ENCODE measurements around the gene TBC1D1. TPM values are rescaled to one million over a fixed set of nuclear protein-coding genes. Genes with fewer than 3 reads are reported as not detected.

Gene TBC1D1
- total RNA-seq, 1 experiment from 2014 or later, result 56.0 TPM

DNA sequence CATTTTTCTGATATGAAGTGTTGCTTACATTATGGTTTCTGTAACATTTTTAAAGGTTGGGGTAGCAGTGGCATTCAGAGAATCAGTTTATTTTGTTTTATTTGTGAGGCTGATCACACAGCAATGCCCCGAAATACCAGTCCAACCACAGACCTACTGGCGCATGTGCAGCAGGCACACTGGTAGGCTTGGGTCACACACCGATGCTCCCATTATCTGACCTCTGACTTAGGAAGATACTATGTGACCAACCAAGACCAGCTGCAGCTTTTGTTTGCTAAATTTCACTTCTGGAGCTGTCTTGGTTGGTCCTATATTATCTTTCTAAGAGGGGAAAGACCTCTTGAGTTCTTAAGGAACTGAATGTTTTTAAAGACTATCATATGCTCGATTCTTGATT lies 45.7 kb upstream of the TBC1D1 start:
- no peaks in the 10 kb centered on the region for H3K4me1 ChIP-seq (ENCODE audit: control insufficient read depth, insufficient read depth, low read length)
- H3K27me3 ChIP-seq (ENCODE audit: control insufficient read depth, insufficient read depth, low read length), result no peaks in the 10 kb centered on the region
- intact Hi-C loops (cut with micrococcal nuclease; ENCODE audit: unreplicated experiment) (no loop called here), in situ Hi-C loops (cut with HindIII; ENCODE audit: low pct_unique_long_range_greater_than_20kb, low sequenced_read_pairs) (no loop called here)
- CTCF ChIA-PET, result no interaction called here
- H3K9me3 ChIP-seq (ENCODE audit: control insufficient read depth, insufficient read depth, low read depth, low read length), result no peaks in the 10 kb centered on the region
- TF ChIP-seq SIN3A (IDR thresholded peaks at IDR 0.05; ENCODE audit: borderline replicate concordance, insufficient read depth, low read depth, low read length), result no peak
- H3K36me3 ChIP-seq (ENCODE audit: control insufficient read depth, insufficient read depth, low read length), result no peaks in the 10 kb centered on the region
- no peak for DNase-seq (ENCODE audit: low read depth, low spot score)
- BruUV-seq (replicated peaks), result no TSS peak
- no peak overlapping the region for H3K4me3 ChIP-seq (ENCODE audit: low read depth in 2 of 2, low read length in 2 of 2)
- H3K27ac ChIP-seq (ENCODE audit: low read length), result no peak overlapping the region
- no peak for ATAC-seq
- POLR2A ChIA-PET, result no interaction called here

GRCh38 chr4:37847311-37847884 lies 43.5 kb upstream of the TBC1D1 start:
- intact Hi-C loops (cut with micrococcal nuclease; ENCODE audit: unreplicated experiment), result no loop called here
- in situ Hi-C loops (cut with HindIII; ENCODE audit: low pct_unique_long_range_greater_than_20kb, low sequenced_read_pairs), result no loop called here
- no peaks in the 10 kb centered on the region for H3K27me3 ChIP-seq (ENCODE audit: control insufficient read depth, insufficient read depth, low read length)
- ChIA-PET CTCF (no interaction called here), POLR2A (no interaction called here)
- H3K36me3 ChIP-seq (ENCODE audit: control insufficient read depth, insufficient read depth, low read length), result no peaks in the 10 kb centered on the region
- no TSS peak for BruUV-seq (replicated peaks)
- DNase-seq (ENCODE audit: low read depth, low spot score), result no peak
- H3K9me3 ChIP-seq (ENCODE audit: control insufficient read depth, insufficient read depth, low read depth, low read length), result no peaks in the 10 kb centered on the region
- TF ChIP-seq POLR2AphosphoS5 (IDR thresholded peaks at IDR 0.05; ENCODE audit: low read depth, low read length), result no peak
- TF ChIP-seq TCF7L2 (IDR thresholded peaks at IDR 0.05; ENCODE audit: low read depth, low read length), result no peak
- TF ChIP-seq, protein P1, sequence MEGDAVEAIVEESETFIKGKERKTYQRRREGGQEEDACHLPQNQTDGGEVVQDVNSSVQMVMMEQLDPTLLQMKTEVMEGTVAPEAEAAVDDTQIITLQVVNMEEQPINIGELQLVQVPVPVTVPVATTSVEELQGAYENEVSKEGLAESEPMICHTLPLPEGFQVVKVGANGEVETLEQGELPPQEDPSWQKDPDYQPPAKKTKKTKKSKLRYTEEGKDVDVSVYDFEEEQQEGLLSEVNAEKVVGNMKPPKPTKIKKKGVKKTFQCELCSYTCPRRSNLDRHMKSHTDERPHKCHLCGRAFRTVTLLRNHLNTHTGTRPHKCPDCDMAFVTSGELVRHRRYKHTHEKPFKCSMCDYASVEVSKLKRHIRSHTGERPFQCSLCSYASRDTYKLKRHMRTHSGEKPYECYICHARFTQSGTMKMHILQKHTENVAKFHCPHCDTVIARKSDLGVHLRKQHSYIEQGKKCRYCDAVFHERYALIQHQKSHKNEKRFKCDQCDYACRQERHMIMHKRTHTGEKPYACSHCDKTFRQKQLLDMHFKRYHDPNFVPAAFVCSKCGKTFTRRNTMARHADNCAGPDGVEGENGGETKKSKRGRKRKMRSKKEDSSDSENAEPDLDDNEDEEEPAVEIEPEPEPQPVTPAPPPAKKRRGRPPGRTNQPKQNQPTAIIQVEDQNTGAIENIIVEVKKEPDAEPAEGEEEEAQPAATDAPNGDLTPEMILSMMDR (IDR thresholded peaks at IDR 0.05), result no peak
- TF ChIP-seq REST (IDR thresholded peaks at IDR 0.05; ENCODE audit: insufficient read depth in 1 of 2, low read depth in 2 of 2, low read length in 1 of 2), result no peak
- TF ChIP-seq SIN3A (IDR thresholded peaks at IDR 0.05; ENCODE audit: borderline replicate concordance, insufficient read depth, low read depth, low read length), result no peak
- no peak for ATAC-seq
- no peaks in the 10 kb centered on the region for H3K4me1 ChIP-seq (ENCODE audit: control insufficient read depth, insufficient read depth, low read length)
- H3K27ac ChIP-seq (ENCODE audit: low read length), result no peak overlapping the region
- no peak overlapping the region for H3K4me3 ChIP-seq (ENCODE audit: low read depth in 2 of 2, low read length in 2 of 2)

DNA sequence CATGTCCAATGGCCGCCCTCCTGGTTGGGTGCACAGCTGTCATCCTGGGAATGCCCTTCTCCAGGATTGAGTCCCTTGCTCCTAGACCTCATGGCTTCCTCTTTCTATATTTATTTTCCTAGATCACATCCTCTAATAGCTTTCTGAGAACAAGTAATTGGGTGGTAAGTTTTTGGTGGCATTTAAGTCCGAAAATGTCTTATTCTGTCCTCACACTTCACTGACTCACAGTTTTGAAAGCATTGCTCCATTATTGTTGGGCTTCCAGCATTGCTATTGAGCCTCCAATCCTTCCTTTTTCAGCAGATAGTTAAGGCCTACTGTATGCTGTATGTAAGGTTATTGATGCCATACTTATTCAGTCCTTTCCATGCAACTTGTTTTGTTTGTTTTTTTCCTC lies 38.5 kb upstream of the TBC1D1 start:
- BruUV-seq (replicated peaks), result no TSS peak
- no peak for DNase-seq (ENCODE audit: low read depth, low spot score)
- no peaks in the 10 kb centered on the region for H3K36me3 ChIP-seq (ENCODE audit: control insufficient read depth, insufficient read depth, low read length)

More for the DNA sequence above, 38.5 kb upstream of the TBC1D1 start:
- Histone ChIP-seq H3K4me1 (ENCODE audit: control insufficient read depth, insufficient read depth, low read length) (no peaks in the 10 kb centered on the region), H3K27me3 (ENCODE audit: control insufficient read depth, insufficient read depth, low read length) (no peaks in the 10 kb centered on the region), H3K27ac (ENCODE audit: low read length) (no peak overlapping the region), H3K4me3 (ENCODE audit: low read depth in 2 of 2, low read length in 2 of 2) (no peak overlapping the region), H3K9me3 (ENCODE audit: control insufficient read depth, insufficient read depth, low read depth, low read length) (no peaks in the 10 kb centered on the region)
- in situ Hi-C loops (cut with HindIII; ENCODE audit: low pct_unique_long_range_greater_than_20kb, low sequenced_read_pairs), result no loop called here
- ChIA-PET POLR2A (no interaction called here), CTCF (no interaction called here)
- intact Hi-C loops (cut with micrococcal nuclease; ENCODE audit: unreplicated experiment), result no loop called here
- TF ChIP-seq TCF7L2 (IDR thresholded peaks at IDR 0.05; ENCODE audit: low read depth, low read length) (no peak), REST (IDR thresholded peaks at IDR 0.05; ENCODE audit: insufficient read depth in 1 of 2, low read depth in 2 of 2, low read length in 1 of 2) (no peak), SIN3A (IDR thresholded peaks at IDR 0.05; ENCODE audit: borderline replicate concordance, insufficient read depth, low read depth, low read length) (no peak), POLR2AphosphoS5 (IDR thresholded peaks at IDR 0.05; ENCODE audit: low read depth, low read length) (no peak)
- TF ChIP-seq, protein P1 (IDR thresholded peaks at IDR 0.05), result no peak
- no peak for ATAC-seq
